Lower leg skin (tissue), 4 donors: ENCODE measurements around the gene PMFBP1. TPM values are rescaled to one million over a fixed set of nuclear protein-coding genes. Genes with fewer than 3 reads are reported as not detected.

Experiments used
- DNase-seq, 2 donors: peaks; one replicate each; pipeline ENCODE4 v3.0.0-alpha.2; 2019; ENCODE audit warnings: low spot score in 2 of 2
- H3K4me3 ChIP-seq: fragments of 200-600 bp; sonication (generic); 2 replicates; pipeline ENCODE4 v1.5.1; 2017; ENCODE audit warnings: mild to moderate bottlenecking, low read depth; ENCODE audit not compliant: poor library complexity, severe bottlenecking
- CTCF ChIP-seq, 3 donors: fragments of 450-650 bp; IDR thresholded peaks; one replicate each; pipeline ENCODE4 v1.5.1; 2016; ENCODE audit warnings: antibody characterized with exemption in 3 of 3, mild to moderate bottlenecking in 3 of 3, moderate library complexity in 2 of 3
- POLR2A ChIP-seq, 2 donors: fragments of 450-650 bp; IDR thresholded peaks; one replicate each; pipeline ENCODE4 v1.6.1; 2016 to 2017; ENCODE audit warnings: antibody characterized with exemption in 2 of 2, mild to moderate bottlenecking in 1 of 2, moderate library complexity in 1 of 2
- WGBS, 2 donors: methylation state at CpG; one replicate each; pipeline ENCODE4 v1.1.5; 2018; 5-methylcytosine and 5-hydroxymethylcytosine counted together
- intact Hi-C: fragments of 100-400 bp; cut with DNase I; formaldehyde crosslinking; loops from one replicate; pipeline ENCODE4 v1.15.0; 2023; ENCODE audit warnings: low total_unique reads
- total RNA-seq, 4 donors: library from RNA; depleted of rRNA; stranded (reverse); fragments of >200 nt; gene quantifications; one replicate each; pipeline ENCODE4 v1.1.0, GENCODE V29; 2016

Gene PMFBP1
- total RNA-seq, 4 donors from 2014 or later: 0.17 to 2.9 (median 1.0) TPM

GRCh38 chr16:72202014-72202413 lies 30.1 kb upstream of the PMFBP1 start:
- no peak overlapping the region for H3K4me3 ChIP-seq
- WGBS, 2 donors: 54 to 71% methylated on average over 2 of the region's 2 CpGs
- DNase-seq: peak in 1 of 2 donors; percentile 29
- no peak for TF ChIP-seq CTCF (IDR thresholded peaks at IDR 0.05)
- no peak for TF ChIP-seq POLR2A (IDR thresholded peaks at IDR 0.05)
- intact Hi-C loops: no loop called here

- WGBS, 2 donors: 80 to 86% methylated on average over 2 of the region's 2 CpGs
- TF ChIP-seq POLR2A (IDR thresholded peaks at IDR 0.05) (no peak), CTCF (IDR thresholded peaks at IDR 0.05) (no peak)
- no peak for DNase-seq
- H3K4me3 ChIP-seq: no peak overlapping the region
- intact Hi-C loops: no loop called here
Measured at GRCh38 chr16:72201387-72201786, 29.4 kb upstream of the PMFBP1 start.

- WGBS, 2 donors: 83% methylated on average over 5 of the region's 5 CpGs
- TF ChIP-seq POLR2A (IDR thresholded peaks at IDR 0.05) (no peak), CTCF (IDR thresholded peaks at IDR 0.05) (no peak)
- H3K4me3 ChIP-seq: no peak overlapping the region
- peak in 1 of 2 donors; percentile 63 for DNase-seq
- intact Hi-C loops: no loop called here
Measured at GRCh38 chr16:72199761-72200337, 27.9 kb upstream of the PMFBP1 start.

- no peak overlapping the region for H3K4me3 ChIP-seq
- TF ChIP-seq POLR2A (IDR thresholded peaks at IDR 0.05) (no peak), CTCF (IDR thresholded peaks at IDR 0.05) (no peak)
- 80 to 90% methylated on average over 10 of the region's 10 CpGs for WGBS, 2 donors
- intact Hi-C loops: no loop called here
- peak in 1 of 2 donors; percentile 70 for DNase-seq
Measured at GRCh38 chr16:72198771-72199201, 26.8 kb upstream of the PMFBP1 start.

- 56 to 60% methylated on average over 11 of the region's 11 CpGs for WGBS, 2 donors
- H3K4me3 ChIP-seq: no peak overlapping the region
- intact Hi-C loops: no loop called here
- TF ChIP-seq CTCF (IDR thresholded peaks at IDR 0.05) (no peak), POLR2A (IDR thresholded peaks at IDR 0.05) (no peak)
- peak; percentile 62 to 73 for DNase-seq
Measured at GRCh38 chr16:72198021-72198711, 26.2 kb upstream of the PMFBP1 start.
